ENCODE results near the gene NTM.

The NTM gene

GRCh38 chr11:131560287-131560686 is 189.9 kb downstream of the NTM start:
- no peak overlapping the region for H3K27ac ChIP-seq (ENCODE audit: low read length)
- H3K79me2 ChIP-seq (ENCODE audit: low read length), result no peaks in the 10 kb centered on the region
- H3K4me1 ChIP-seq (ENCODE audit: low read length), result no peaks in the 10 kb centered on the region
- no peak overlapping the region for H3K9ac ChIP-seq (ENCODE audit: low read length)
- H3K36me3 ChIP-seq (replicated peaks; ENCODE audit: low read depth, low read length), result no peaks in the 10 kb centered on the region
- H4K20me1 ChIP-seq (ENCODE audit: insufficient read depth, low read length), result no peaks in the 10 kb centered on the region
- H3K4me3 ChIP-seq (ENCODE audit: low read length), result no peak overlapping the region
- peaks cover 44% of the 10 kb centered on the region for H3K27me3 ChIP-seq (ENCODE audit: low read depth, low read length)
- H3K9me3 ChIP-seq (ENCODE audit: insufficient read depth, low read length), result no peaks in the 10 kb centered on the region
- TF ChIP-seq CTCF (IDR thresholded peaks at IDR 0.05; ENCODE audit: low read depth, low read length) (no peak), EZH2phosphoT487 (IDR thresholded peaks at IDR 0.05; ENCODE audit: low read depth) (no peak)
- H3K4me2 ChIP-seq (ENCODE audit: low read length), result no peak overlapping the region
- no peak overlapping the region for H2AFZ ChIP-seq (ENCODE audit: low read depth, low read length)

- H3K4me2 ChIP-seq (ENCODE audit: low read length), result no peak overlapping the region
- H3K9ac ChIP-seq (ENCODE audit: low read length), result no peak overlapping the region
- H3K4me3 ChIP-seq (ENCODE audit: low read length), result no peak overlapping the region
- H3K79me2 ChIP-seq (ENCODE audit: low read length), result no peaks in the 10 kb centered on the region
- TF ChIP-seq EZH2phosphoT487 (IDR thresholded peaks at IDR 0.05; ENCODE audit: low read depth) (no peak), CTCF (IDR thresholded peaks at IDR 0.05; ENCODE audit: low read depth, low read length) (no peak)
- no peaks in the 10 kb centered on the region for H4K20me1 ChIP-seq (ENCODE audit: insufficient read depth, low read length)
- no peaks in the 10 kb centered on the region for H3K4me1 ChIP-seq (ENCODE audit: low read length)
- H3K27ac ChIP-seq (ENCODE audit: low read length), result no peak overlapping the region
- H3K36me3 ChIP-seq (replicated peaks; ENCODE audit: low read depth, low read length), result no peaks in the 10 kb centered on the region
- H2AFZ ChIP-seq (ENCODE audit: low read depth, low read length), result no peak overlapping the region
- no peaks in the 10 kb centered on the region for H3K9me3 ChIP-seq (ENCODE audit: insufficient read depth, low read length)
- H3K27me3 ChIP-seq (ENCODE audit: low read depth, low read length), result peaks cover 41% of the 10 kb centered on the region
These were observed 191.1 kb downstream of the NTM start for GRCh38 chr11:131561501-131561900.

GRCh38 chr11:131561972-131562371 is 191.6 kb downstream of the NTM start:
- Histone ChIP-seq H3K4me3 (ENCODE audit: low read length) (no peak overlapping the region), H3K4me1 (ENCODE audit: low read length) (no peaks in the 10 kb centered on the region), H3K27ac (ENCODE audit: low read length) (no peak overlapping the region), H3K36me3 (replicated peaks; ENCODE audit: low read depth, low read length) (no peaks in the 10 kb centered on the region), H3K27me3 (ENCODE audit: low read depth, low read length) (peaks cover 46% of the 10 kb centered on the region), H2AFZ (ENCODE audit: low read depth, low read length) (no peak overlapping the region), H3K9me3 (ENCODE audit: insufficient read depth, low read length) (no peaks in the 10 kb centered on the region), H3K9ac (ENCODE audit: low read length) (no peak overlapping the region), H3K79me2 (ENCODE audit: low read length) (no peaks in the 10 kb centered on the region), H4K20me1 (ENCODE audit: insufficient read depth, low read length) (no peaks in the 10 kb centered on the region), H3K4me2 (ENCODE audit: low read length) (no peak overlapping the region)
- no peak for TF ChIP-seq EZH2phosphoT487 (IDR thresholded peaks at IDR 0.05; ENCODE audit: low read depth)
- TF ChIP-seq CTCF (IDR thresholded peaks at IDR 0.05; ENCODE audit: low read depth, low read length), result no peak

- Histone ChIP-seq H3K27me3 (ENCODE audit: low read depth, low read length) (peaks cover 56% of the 10 kb centered on the region), H3K4me3 (ENCODE audit: low read length) (no peak overlapping the region), H3K9me3 (ENCODE audit: insufficient read depth, low read length) (no peaks in the 10 kb centered on the region), H3K4me1 (ENCODE audit: low read length) (no peaks in the 10 kb centered on the region), H3K79me2 (ENCODE audit: low read length) (no peaks in the 10 kb centered on the region), H2AFZ (ENCODE audit: low read depth, low read length) (no peak overlapping the region), H3K4me2 (ENCODE audit: low read length) (no peak overlapping the region), H4K20me1 (ENCODE audit: insufficient read depth, low read length) (no peaks in the 10 kb centered on the region), H3K36me3 (replicated peaks; ENCODE audit: low read depth, low read length) (no peaks in the 10 kb centered on the region), H3K27ac (ENCODE audit: low read length) (no peak overlapping the region), H3K9ac (ENCODE audit: low read length) (no peak overlapping the region)
- no peak for TF ChIP-seq CTCF (IDR thresholded peaks at IDR 0.05; ENCODE audit: low read depth, low read length)
- TF ChIP-seq EZH2phosphoT487 (IDR thresholded peaks at IDR 0.05; ENCODE audit: low read depth), result no peak
These were observed 197.9 kb downstream of the NTM start for GRCh38 chr11:131568318-131568717.

Measured in OCI-LY3 (cell line).